Stimulated activated CD8-positive, alpha-beta memory T cell treated with anti-CD3 and anti-CD28 coated beads, Interleukin-12 subunit alpha, Interleukin-12 subunit beta, amount 100 ng/mL, for 24 hours (primary cell): ENCODE data around the gene NUDT8.
"Not testable (repeated sequence)": the region's sequence is repeated elsewhere in the genome, so short reads cannot be mapped to it uniquely, and the experiment has no call there.

Source experiments
- DNase-seq: peaks from one replicate; pipeline ENCODE4 v3.0.0-alpha.2; 2020; ENCODE audit errors: extremely low read depth

Gene NUDT8

DNA sequence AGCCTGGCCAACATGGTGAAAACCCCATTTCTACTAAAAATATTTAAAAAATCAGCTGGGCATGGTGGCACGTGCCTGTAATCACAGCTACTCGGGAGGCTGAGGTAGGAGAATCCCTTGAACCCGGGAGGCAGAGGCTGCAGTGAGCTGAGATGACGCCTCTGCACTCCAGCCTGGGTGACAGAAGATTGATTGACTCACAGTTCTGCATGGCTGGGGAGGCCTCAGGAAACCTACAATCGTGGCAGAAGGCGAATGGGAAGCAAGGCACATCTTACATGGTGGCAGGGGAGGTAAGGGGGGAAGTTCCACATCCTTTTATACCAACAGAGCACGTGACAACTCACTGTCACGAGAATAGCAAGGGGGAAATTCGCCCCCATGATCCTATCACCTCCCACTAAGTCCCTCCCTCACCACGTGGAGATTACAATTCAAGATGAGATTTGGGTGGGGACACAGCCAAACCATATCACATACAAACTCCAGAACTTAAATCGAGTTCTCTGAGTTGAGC is 40.8 kb downstream of the NUDT8 start:
- not testable (repeated sequence) for DNase-seq

DNA sequence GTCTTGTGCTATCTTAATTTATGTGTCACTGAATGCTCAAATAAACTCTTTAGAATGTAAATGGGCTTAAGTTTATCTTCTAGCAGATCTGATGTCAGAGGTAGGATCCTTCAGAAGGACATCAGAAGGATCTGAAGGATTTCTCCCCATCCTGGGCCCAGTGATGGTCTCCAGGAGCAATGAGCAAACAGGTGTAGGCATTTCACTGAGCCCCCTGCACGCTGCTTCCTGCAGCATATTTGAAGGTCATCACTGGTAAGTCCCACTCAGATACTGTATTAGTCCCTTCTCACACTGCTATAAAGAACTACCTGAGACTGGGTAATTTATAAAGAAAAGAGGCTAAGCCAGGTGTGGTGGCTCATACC is 41.6 kb downstream of the NUDT8 start:
- no peak for DNase-seq

DNA sequence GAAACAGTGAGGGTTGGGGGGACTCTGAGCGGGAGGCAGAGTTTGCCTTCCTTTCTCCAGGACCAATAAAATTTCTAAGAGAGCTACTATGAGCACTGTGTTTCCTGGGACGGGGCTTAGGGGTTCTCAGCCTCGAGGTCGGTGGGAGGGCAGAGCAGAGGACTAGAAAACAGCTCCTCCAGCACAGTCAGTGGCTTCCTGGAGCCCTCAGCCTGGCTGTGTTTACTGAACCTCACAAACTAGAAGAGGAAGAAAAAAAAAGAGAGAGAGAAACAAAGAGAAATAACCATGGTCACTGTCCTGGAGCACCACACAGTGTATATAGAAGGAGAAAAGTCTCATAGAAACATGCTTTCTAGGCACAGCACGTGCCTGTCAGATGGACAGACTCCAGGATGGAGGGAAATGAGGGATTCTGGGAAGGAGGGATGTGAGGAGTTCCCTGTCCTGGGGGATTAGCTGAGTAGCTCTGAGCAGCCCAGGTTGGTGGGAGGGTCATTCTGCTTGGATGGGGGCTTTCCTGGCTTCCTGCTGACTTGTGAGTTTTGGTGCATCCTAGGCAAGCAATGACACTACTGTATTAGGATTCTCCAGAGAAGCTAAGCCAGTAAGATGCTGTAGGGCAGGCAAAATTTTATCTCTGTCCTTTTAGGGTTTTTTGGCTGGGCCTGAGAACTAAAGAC is 43.0 kb downstream of the NUDT8 start:
- no peak for DNase-seq

DNA sequence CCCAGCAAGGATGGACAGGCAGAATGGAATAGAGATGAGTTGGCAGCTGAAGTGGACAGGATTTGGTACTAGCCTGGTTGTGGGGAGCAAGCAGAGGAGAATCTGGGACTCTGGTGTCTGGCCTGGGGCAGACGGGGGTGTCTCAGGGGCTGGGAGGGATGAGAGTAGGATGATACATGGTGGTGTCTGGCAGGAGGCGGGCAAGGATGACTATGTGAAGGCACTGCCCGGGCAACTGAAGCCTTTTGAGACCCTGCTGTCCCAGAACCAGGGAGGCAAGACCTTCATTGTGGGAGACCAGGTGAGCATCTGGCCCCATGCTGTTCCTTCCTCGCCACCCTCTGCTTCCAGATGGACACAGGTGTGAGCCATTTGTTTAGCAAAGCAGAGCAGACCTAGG is 43.8 kb downstream of the NUDT8 start:
- no peak for DNase-seq

DNA sequence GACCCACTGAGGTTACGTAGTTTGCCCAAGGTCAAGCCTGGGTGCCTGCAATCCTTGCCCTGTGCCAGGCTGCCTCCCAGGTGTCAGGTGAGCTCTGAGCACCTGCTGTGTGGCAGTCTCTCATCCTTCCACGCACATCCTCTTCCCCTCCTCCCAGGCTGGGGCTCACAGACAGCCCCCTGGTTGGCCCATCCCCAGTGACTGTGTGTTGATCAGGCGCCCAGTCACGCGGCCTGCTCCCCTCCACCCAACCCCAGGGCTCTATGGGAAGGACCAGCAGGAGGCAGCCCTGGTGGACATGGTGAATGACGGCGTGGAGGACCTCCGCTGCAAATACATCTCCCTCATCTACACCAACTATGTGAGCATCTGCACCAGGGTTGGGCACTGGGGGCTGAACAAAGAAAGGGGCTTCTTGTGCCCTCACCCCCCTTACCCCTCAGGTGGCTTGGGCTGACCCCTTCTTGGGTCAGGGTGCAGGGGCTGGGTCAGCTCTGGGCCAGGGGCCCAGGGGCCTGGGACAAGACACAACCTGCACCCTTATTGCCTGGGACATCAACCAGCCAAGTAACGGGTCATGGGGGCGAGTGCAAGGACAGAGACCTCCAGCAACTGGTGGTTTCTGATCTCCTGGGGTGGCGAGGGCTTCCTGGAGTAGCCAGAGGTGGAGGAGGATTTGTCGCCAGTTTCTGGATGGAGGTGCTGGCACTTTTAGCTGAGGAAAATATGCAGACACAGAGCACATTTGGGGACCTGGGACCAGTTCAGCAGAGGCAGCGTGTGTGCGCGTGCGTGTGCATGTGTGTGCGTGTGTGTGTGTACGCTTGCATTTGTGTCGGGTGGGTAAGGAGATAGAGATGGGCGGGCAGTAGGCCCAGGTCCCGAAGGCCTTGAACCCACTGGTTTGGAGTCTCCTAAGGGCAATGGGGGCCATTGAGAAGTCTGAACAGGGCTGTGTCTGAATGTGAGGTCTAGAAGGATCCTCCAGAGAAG is 44.6 kb downstream of the NUDT8 start:
- DNase-seq = no peak

DNA sequence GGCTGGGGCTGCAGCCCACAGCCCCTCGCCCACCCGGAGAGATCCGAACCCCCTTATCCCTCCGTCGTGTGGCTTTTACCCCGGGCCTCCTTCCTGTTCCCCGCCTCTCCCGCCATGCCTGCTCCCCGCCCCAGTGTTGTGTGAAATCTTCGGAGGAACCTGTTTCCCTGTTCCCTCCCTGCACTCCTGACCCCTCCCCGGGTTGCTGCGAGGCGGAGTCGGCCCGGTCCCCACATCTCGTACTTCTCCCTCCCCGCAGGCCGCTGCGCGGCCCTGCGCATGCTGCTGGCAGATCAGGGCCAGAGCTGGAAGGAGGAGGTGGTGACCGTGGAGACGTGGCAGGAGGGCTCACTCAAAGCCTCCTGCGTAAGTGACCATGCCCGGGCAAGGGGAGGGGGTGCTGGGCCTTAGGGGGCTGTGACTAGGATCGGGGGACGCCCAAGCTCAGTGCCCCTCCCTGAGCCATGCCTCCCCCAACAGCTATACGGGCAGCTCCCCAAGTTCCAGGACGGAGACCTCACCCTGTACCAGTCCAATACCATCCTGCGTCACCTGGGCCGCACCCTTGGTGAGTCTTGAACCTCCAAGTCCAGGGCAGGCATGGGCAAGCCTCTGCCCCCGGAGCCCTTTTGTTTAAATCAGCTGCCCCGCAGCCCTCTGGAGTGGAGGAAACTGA is 45.4 kb downstream of the NUDT8 start:
- no peak for DNase-seq

DNA sequence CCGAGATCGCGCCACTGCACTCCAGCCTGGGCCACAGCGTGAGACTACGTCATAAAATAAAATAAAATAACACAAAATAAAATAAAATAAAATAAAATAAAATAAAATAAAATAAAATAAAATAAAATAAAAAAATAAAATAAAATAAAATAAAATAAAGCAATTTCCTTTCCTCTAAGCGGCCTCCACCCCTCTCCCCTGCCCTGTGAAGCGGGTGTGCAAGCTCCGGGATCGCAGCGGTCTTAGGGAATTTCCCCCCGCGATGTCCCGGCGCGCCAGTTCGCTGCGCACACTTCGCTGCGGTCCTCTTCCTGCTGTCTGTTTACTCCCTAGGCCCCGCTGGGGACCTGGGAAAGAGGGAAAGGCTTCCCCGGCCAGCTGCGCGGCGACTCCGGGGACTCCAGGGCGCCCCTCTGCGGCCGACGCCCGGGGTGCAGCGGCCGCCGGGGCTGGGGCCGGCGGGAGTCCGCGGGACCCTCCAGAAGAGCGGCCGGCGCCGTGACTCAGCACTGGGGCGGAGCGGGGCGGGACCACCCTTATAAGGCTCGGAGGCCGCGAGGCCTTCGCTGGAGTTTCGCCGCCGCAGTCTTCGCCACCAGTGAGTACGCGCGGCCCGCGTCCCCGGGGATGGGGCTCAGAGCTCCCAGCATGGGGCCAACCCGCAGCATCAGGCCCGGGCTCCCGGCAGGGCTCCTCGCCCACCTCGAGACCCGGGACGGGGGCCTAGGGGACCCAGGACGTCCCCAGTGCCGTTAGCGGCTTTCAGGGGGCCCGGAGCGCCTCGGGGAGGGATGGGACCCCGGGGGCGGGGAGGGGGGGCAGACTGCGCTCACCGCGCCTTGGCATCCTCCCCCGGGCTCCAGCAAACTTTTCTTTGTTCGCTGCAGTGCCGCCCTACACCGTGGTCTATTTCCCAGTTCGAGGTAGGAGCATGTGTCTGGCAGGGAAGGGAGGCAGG is 46.2 kb downstream of the NUDT8 start, which contains the start of gene GSTP1:
Gene GSTP1, plus strand, starts transcription at position 566 of the 958 bp plus-strand sequence. Its CDS starts 32 bp downstream, at position 598.
- DNase-seq = peak; percentile 61

DNA sequence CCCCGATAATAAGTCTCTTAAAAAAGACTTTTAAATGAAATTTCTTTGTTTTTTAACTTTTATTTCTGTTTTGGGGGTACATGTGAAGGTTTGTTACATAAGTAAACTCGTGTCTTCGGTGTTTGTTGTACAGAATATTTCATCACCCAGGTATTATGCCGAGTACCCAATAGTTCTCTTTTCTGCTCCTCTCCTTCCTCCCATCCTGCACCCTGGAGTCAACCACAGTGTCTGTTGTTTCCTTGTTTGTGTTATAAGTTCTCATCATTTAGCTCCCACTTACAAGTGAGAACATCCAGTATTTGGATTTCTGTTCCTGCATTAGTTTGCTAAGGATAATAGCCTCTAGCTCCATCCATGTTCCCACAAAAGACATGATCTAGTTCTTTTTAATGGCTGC is 47.7 kb downstream of the NUDT8 start:
- no peak for DNase-seq

DNA sequence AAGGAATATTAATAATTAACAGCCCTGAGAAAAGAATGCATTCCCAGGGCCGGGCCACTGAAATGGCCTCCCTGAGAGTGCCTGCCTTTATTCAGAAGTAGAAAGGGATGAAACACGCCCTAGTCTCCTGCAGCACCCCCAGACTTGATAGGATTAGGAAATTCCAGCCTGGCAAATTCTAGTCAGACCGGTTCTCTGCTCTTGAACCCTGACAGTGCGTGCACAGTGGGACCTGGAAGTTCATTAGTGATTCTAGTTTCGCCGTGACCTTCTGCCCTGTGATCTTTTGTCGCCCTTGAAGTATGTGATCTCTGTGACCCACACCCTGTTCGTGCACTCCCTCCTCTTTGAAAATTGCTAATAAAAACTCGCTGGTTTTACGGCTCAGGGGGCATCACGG is 48.3 kb downstream of the NUDT8 start:
- DNase-seq = no peak

DNA sequence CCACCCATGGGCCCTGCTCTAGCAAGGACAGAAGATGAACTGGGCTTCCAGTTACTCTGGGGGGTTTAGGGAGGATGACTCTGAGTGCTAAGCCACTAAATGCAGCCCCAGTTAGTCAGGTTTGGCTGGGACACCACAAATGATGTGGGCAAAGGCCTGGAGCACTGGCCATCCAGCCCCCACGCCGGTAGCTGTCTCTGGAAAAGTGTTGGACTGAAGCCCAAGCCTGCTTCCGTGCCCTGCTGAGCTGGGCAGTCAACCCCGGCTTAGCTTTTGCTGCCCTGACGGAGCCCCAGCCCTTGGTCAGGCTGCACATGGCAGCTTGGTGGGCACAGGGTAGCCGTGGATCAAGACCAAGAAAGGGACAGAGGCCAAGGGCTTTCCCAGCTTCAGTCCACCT is 51.8 kb downstream of the NUDT8 start:
- no peak for DNase-seq
